Measurements from ENCODE around the gene PALD1. TPM values are rescaled to one million over a fixed set of nuclear protein-coding genes. Genes with fewer than 3 reads are reported as not detected.

PALD1 gene
- total and polyA plus RNA-seq, 9 of the 15 experiments (the other 6 are each of a cell fraction or from before 2014, with no cell fraction given): 0.03 to 0.29 (median 0.09) TPM; not detected in 2

GRCh38 chr10:70528741-70529362, 50.3 kb downstream of the PALD1 start (continued):
- TF ChIP-seq JUN (IDR thresholded peaks at IDR 0.05; ENCODE audit: borderline replicate concordance, low read depth, low read length) (0 out of 2 replicates have a peak, but pooled peaks have one; percentile 10), JUN (CRISPR knock-in tag; IDR thresholded peaks at IDR 0.05; ENCODE audit: borderline replicate concordance) (no peak), SIX5 (IDR thresholded peaks at IDR 0.05; ENCODE audit: borderline replicate concordance in 1 of 2, insufficient read depth in 1 of 2, low read depth in 1 of 2, low read length in 2 of 2) (peak; percentile 87 to 89), NFE2 (IDR thresholded peaks at IDR 0.05; ENCODE audit: low read depth) (peak; percentile 4; the same call in 1 of the 2 replicates), POLR3A (IDR thresholded peaks at IDR 0.05; ENCODE audit: borderline replicate concordance, extremely low read depth, insufficient read depth, insufficient read length) (no peak), MAFG (tag; conservative IDR thresholded peaks at IDR 0.05) (peak; percentile 81), ETS1 (conservative IDR thresholded peaks at IDR 0.05; ENCODE audit: control insufficient read depth, low read depth, low read length) (peak; percentile 86), USF2 (CRISPR knock-in tag; IDR thresholded peaks at IDR 0.05) (peak; percentile 95), C11orf30 (IDR thresholded peaks at IDR 0.05; ENCODE audit: low read depth) (peak; percentile 93), STAT6 (CRISPR knock-in tag; IDR thresholded peaks at IDR 0.05) (0 out of 2 replicates have a peak, but pooled peaks have one; percentile 81), ZNF316 (IDR thresholded peaks at IDR 0.05) (peak; percentile 97), ZSCAN32 (CRISPR knock-in tag; IDR thresholded peaks at IDR 0.05) (no peak)
- TF ChIP-seq, protein P1, sequence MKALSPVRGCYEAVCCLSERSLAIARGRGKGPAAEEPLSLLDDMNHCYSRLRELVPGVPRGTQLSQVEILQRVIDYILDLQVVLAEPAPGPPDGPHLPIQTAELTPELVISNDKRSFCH (CRISPR knock-in tag; IDR thresholded peaks at IDR 0.05): no peak
- TF ChIP-seq, protein P1 (tag; IDR thresholded peaks at IDR 0.05): peak; percentile 49; the same call in 1 of the 2 replicates
- TF ChIP-seq, protein P2, sequence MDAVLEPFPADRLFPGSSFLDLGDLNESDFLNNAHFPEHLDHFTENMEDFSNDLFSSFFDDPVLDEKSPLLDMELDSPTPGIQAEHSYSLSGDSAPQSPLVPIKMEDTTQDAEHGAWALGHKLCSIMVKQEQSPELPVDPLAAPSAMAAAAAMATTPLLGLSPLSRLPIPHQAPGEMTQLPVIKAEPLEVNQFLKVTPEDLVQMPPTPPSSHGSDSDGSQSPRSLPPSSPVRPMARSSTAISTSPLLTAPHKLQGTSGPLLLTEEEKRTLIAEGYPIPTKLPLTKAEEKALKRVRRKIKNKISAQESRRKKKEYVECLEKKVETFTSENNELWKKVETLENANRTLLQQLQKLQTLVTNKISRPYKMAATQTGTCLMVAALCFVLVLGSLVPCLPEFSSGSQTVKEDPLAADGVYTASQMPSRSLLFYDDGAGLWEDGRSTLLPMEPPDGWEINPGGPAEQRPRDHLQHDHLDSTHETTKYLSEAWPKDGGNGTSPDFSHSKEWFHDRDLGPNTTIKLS (IDR thresholded peaks at IDR 0.05; ENCODE audit: borderline replicate concordance, low read depth): 0 out of 2 replicates have a peak, but pooled peaks have one; percentile 54
- TF ChIP-seq, protein P3, sequence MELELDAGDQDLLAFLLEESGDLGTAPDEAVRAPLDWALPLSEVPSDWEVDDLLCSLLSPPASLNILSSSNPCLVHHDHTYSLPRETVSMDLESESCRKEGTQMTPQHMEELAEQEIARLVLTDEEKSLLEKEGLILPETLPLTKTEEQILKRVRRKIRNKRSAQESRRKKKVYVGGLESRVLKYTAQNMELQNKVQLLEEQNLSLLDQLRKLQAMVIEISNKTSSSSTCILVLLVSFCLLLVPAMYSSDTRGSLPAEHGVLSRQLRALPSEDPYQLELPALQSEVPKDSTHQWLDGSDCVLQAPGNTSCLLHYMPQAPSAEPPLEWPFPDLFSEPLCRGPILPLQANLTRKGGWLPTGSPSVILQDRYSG (tag; conservative IDR thresholded peaks at IDR 0.05; ENCODE audit: low read depth): 0 out of 2 replicates have a peak, but pooled peaks have one; percentile 16
